Adrenal gland (tissue), 12 donors: ENCODE data around the gene SCUBE1. TPM values are rescaled to one million over a fixed set of nuclear protein-coding genes. Genes with fewer than 3 reads are reported as not detected.

Experiments
- DNase-seq, 7 donors: peaks; one replicate each; pipeline ENCODE4 v3.0.0-alpha.2; 2019 to 2020
- H3K27ac ChIP-seq, 5 donors: fragments of 200-600 bp; sonication (generic) in 4 of 5; 1 replicate in 3 of 5; 2 replicates in 2 of 5; pipeline versions ENCODE4 v1.5.1 to v1.8.0; 2016 to 2020; ENCODE audit warnings: mild to moderate bottlenecking in 1 of 5
- H3K27me3 ChIP-seq: fragments of 200-600 bp; 2 replicates; pipeline ENCODE4 v1.8.0; 2021
- H3K36me3 ChIP-seq, 2 donors: fragments of 200-600 bp; replicated peaks in 1 of 2; 1 replicate in 1 of 2; 2 replicates in 1 of 2; pipeline versions ENCODE4 v1.5.1 to v1.8.0; 2018 to 2022
- H3K4me1 ChIP-seq, 2 donors: fragments of 200-600 bp; replicated peaks in 1 of 2; 1 replicate in 1 of 2; 2 replicates in 1 of 2; pipeline versions ENCODE4 v1.5.1 to v1.8.0; 2018 to 2021
- H3K4me3 ChIP-seq, 4 donors: fragments of 200-600 bp; sonication (generic) in 3 of 4; one replicate each; pipeline ENCODE4 v1.5.1; 2016 to 2018
- H3K9me3 ChIP-seq, 3 donors: fragments of 200-600 bp; sonication (generic) in 1 of 3; replicated peaks in 1 of 3; 1 replicate in 2 of 3; 2 replicates in 1 of 3; pipeline versions ENCODE4 v1.5.1 to v1.8.0; 2016 to 2021
- CTCF ChIP-seq, 6 experiments: fragments of 450-650 bp in 4 of 6; fragments of 200-600 bp in 2 of 6; sonication (generic) in 1 of 6; IDR thresholded peaks; 1 replicate in 5 of 6; 2 replicates in 1 of 6; pipeline versions ENCODE4 v1.5.1 to v1.8.0; 2016 to 2021; ENCODE audit warnings: antibody characterized with exemption in 6 of 6, mild to moderate bottlenecking in 2 of 6, moderate library complexity in 1 of 6
- POLR2A ChIP-seq, 2 donors: fragments of 450-650 bp; IDR thresholded peaks; one replicate each; pipeline ENCODE4 v1.6.1; 2017; ENCODE audit warnings: antibody characterized with exemption in 2 of 2, mild to moderate bottlenecking in 2 of 2, moderate library complexity in 1 of 2
- WGBS, 4 donors: extraction: QIAGEN DNeasy Blood & Tissue Kit in 2 of 4; methylation state at CpG; one replicate each; pipeline versions ENCODE4 v1.1.5 to v1.1.7; 2013 to 2017; 5-methylcytosine and 5-hydroxymethylcytosine counted together
- intact Hi-C, 2 donors: fragments of 100-400 bp; cut with DNase I; formaldehyde crosslinking; loops; one replicate each; pipeline versions ENCODE4 v1.14.1 to v1.15.0; 2022 to 2023
- polyA plus RNA-seq, 3 donors: library from polyadenylated mRNA; stranded (reverse); fragments of 200-250 nt in 2 of 3; fragments of 350-450 nt in 1 of 3; fragmentation: Illumina TruSeq in 1 of 3; extraction: RNeasy Lipid Tissue Mini Kit (QIAGEN cat#74804) in 1 of 3; gene quantifications; one replicate each; pipeline ENCODE4 v1.2.3, GENCODE V29; 2013 to 2014
- total RNA-seq, 9 donors: library from RNA; depleted of rRNA in 4 of 9; stranded (reverse); fragments of >200 nt in 4 of 9; fragments of 120-200 nt in 1 of 9; fragmentation: NEBNext Ultra II Directional in 1 of 9; extraction: Animal tissue kit (Norgen Biotek cat#: 25700) in 1 of 9; gene quantifications; one replicate each; pipeline versions ENCODE4 v1.1.0 to v1.2.4, GENCODE V29; 2013 to 2023
- donor health status: healthy with polysubstance abuse.
- donor health status: Bipolar disorder and iron deficiency.
- donor health status: DM: yes; HTN: yes; CAD: no.
- donor health status: DM: no; HTN: no; CAD: no.
- donor health status: DM: no; HTN: no; CAD: no.
- donor health status: DM: yes; HTN: yes; CAD: no.

SCUBE1 gene
- total and polyA plus RNA-seq, 12 donors, result 1.4 to 34.0 (median 8.8) TPM

- WGBS, 4 donors, result 85 to 94% (median 92%) methylated on average over 2 to 23 of the region's 23 CpGs
- no peak for DNase-seq
- Histone ChIP-seq H3K27me3 (no peaks in the 10 kb centered on the region), H3K4me3 (no peak overlapping the region), H3K9me3 (no peaks in the 10 kb centered on the region), H3K27ac (no peak overlapping the region), H3K4me1 (no peaks in the 10 kb centered on the region), H3K36me3 (no peaks in the 10 kb centered on the region)
- no peak for TF ChIP-seq POLR2A (IDR thresholded peaks at IDR 0.05)
- TF ChIP-seq CTCF (IDR thresholded peaks at IDR 0.05), result no peak
- intact Hi-C loops, result no loop called here
These were observed 130.7 kb downstream of the SCUBE1 start for GRCh38 chr22:43212434-43212952.

GRCh38 chr22:43211941-43212433 is 131.2 kb downstream of the SCUBE1 start:
- Histone ChIP-seq H3K36me3 (no peaks in the 10 kb centered on the region), H3K27me3 (no peaks in the 10 kb centered on the region), H3K27ac (no peak overlapping the region), H3K9me3 (no peaks in the 10 kb centered on the region), H3K4me1 (no peaks in the 10 kb centered on the region), H3K4me3 (no peak overlapping the region)
- WGBS, 4 donors, result 87 to 100% (median 91%) methylated on average over 2 to 13 of the region's 13 CpGs
- no peak for DNase-seq
- TF ChIP-seq CTCF (IDR thresholded peaks at IDR 0.05) (no peak), POLR2A (IDR thresholded peaks at IDR 0.05) (no peak)
- intact Hi-C loops, result no loop called here

GRCh38 chr22:43210631-43211515 is 132.3 kb downstream of the SCUBE1 start:
- no peak for DNase-seq

More at GRCh38 chr22:43210631-43211515, 132.3 kb downstream of the SCUBE1 start:
- H3K36me3 ChIP-seq, result no peaks in the 10 kb centered on the region
- intact Hi-C loops, result no loop called here
- H3K9me3 ChIP-seq, result no peaks in the 10 kb centered on the region
- no peak overlapping the region for H3K27ac ChIP-seq
- H3K4me3 ChIP-seq, result no peak overlapping the region
- no peaks in the 10 kb centered on the region for H3K27me3 ChIP-seq
- WGBS, 4 donors, result 89 to 94% (median 91%) methylated on average over 27 to 34 of the region's 34 CpGs
- TF ChIP-seq CTCF (IDR thresholded peaks at IDR 0.05) (no peak), POLR2A (IDR thresholded peaks at IDR 0.05) (no peak)
- H3K4me1 ChIP-seq, result no peaks in the 10 kb centered on the region
